Neural progenitor cell (in vitro differentiated cells): ENCODE data around the gene GPR151. TPM values are rescaled to one million over a fixed set of nuclear protein-coding genes. Genes with fewer than 3 reads are reported as not detected.

Experiments
- DNase-seq: peaks from one replicate; pipeline ENCODE4 v3.0.0-alpha.2; 2016; ENCODE audit warnings: low spot score
- H2AFZ ChIP-seq: fragments of 200-600 bp; sonication (generic); replicated peaks from 2 replicates; pipeline ENCODE4 v1.6.1; 2016; ENCODE audit warnings: antibody characterized with exemption
- H3F3A ChIP-seq: fragments of 200-600 bp; sonication (generic); 2 replicates; pipeline ENCODE4 v1.6.1; 2016; ENCODE audit warnings: antibody characterized with exemption, low read depth
- H3K27ac ChIP-seq: fragments of 200-600 bp; sonication (generic); 2 replicates; pipeline ENCODE4 v1.5.1; 2016; ENCODE audit warnings: mild to moderate bottlenecking
- H3K27me3 ChIP-seq: fragments of 200-600 bp; sonication (generic); 2 replicates; pipeline ENCODE4 v1.6.1; 2016; ENCODE audit warnings: mild to moderate bottlenecking, moderate library complexity
- H3K36me3 ChIP-seq: fragments of 200-600 bp; sonication (generic); 2 replicates; pipeline ENCODE4 v1.5.1; 2016
- H3K4me1 ChIP-seq: fragments of 200-600 bp; sonication (generic); 2 replicates; pipeline ENCODE4 v1.6.1; 2016; ENCODE audit warnings: mixed run types
- H3K4me2 ChIP-seq: fragments of 200-600 bp; sonication (generic); 2 replicates; pipeline ENCODE4 v1.6.1; 2016
- H3K4me3 ChIP-seq: fragments of 200-600 bp; sonication (generic); 2 replicates; pipeline ENCODE4 v1.5.1; 2016
- H3K79me2 ChIP-seq: fragments of 200-600 bp; sonication (generic); 2 replicates; pipeline ENCODE4 v1.6.1; 2016; ENCODE audit warnings: low read depth
- H3K9ac ChIP-seq: fragments of 200-600 bp; sonication (generic); 2 replicates; pipeline ENCODE4 v1.6.1; 2016
- H3K9me3 ChIP-seq: fragments of 200-600 bp; sonication (generic); 2 replicates; pipeline ENCODE4 v1.5.1; 2016; ENCODE audit warnings: low read depth
- H4K20me1 ChIP-seq: fragments of 200-600 bp; sonication (generic); 2 replicates; pipeline ENCODE4 v1.6.1; 2016; ENCODE audit warnings: low read depth
- H3K27ac Mint-ChIP-seq: 3 replicates; pipeline ENCODE4 v1.8.0; 2021; ENCODE audit warnings: mixed read lengths
- H3K27me3 Mint-ChIP-seq: 2 replicates; pipeline ENCODE4 v1.8.0; 2022; ENCODE audit warnings: low read depth, mild to moderate bottlenecking, inconsistent platforms, moderate library complexity, mixed read lengths; ENCODE audit not compliant: insufficient read depth
- H3K36me3 Mint-ChIP-seq: 3 replicates; pipeline ENCODE4 v1.8.0; 2021; ENCODE audit warnings: mixed read lengths
- H3K4me1 Mint-ChIP-seq: 3 replicates; pipeline ENCODE4 v1.8.0; 2021; ENCODE audit warnings: mixed read lengths
- H3K4me3 Mint-ChIP-seq: 3 replicates; pipeline ENCODE4 v1.8.0; 2021; ENCODE audit warnings: mild to moderate bottlenecking, moderate library complexity, mixed read lengths
- H3K9me3 Mint-ChIP-seq: 3 replicates; pipeline ENCODE4 v1.8.0; 2020; ENCODE audit warnings: mixed read lengths
- CTCF ChIP-seq: fragments of 200-600 bp; sonication (generic); IDR thresholded peaks from 2 replicates; pipeline ENCODE4 v1.5.1; 2017; ENCODE audit warnings: antibody characterized with exemption, mild to moderate bottlenecking
- EZH2 ChIP-seq: fragments of 200-600 bp; sonication (generic); IDR thresholded peaks from 2 replicates; pipeline ENCODE4 v1.6.1; 2017; ENCODE audit warnings: antibody characterized with exemption, mild to moderate bottlenecking, moderate library complexity
- EZH2phosphoT487 ChIP-seq: fragments of 200-600 bp; sonication (generic); IDR thresholded peaks from 2 replicates; pipeline ENCODE4 v1.6.1; 2017; ENCODE audit warnings: antibody characterized with exemption
- total RNA-seq: library from RNA; depleted of rRNA; stranded (reverse); fragments of >200 nt; gene quantifications from 2 replicates; pipeline ENCODE4 v1.2.3, GENCODE V29; 2015; ENCODE audit warnings: low replicate concordance

Gene GPR151
- total RNA-seq, 1 donor from 2014 or later: not detected

GRCh38 chr5:146521403-146522106 is 5.6 kb upstream of the GPR151 start:
- Mint-ChIP-seq H3K9me3 (no peaks in the 10 kb centered on the region), H3K4me3 (no peak overlapping the region), H3K4me1 (no peaks in the 10 kb centered on the region), H3K27me3 (peaks cover 5% of the 10 kb centered on the region), H3K36me3 (no peaks in the 10 kb centered on the region), H3K27ac (no peak overlapping the region)
- no peak for DNase-seq
- no peaks in the 10 kb centered on the region for H3K9me3 ChIP-seq
- TF ChIP-seq EZH2: no peak
- TF ChIP-seq CTCF: no peak
- no peak for TF ChIP-seq EZH2phosphoT487
- no peaks in the 10 kb centered on the region for H4K20me1 ChIP-seq
- H3K79me2 ChIP-seq: no peaks in the 10 kb centered on the region
- no peak overlapping the region for H2AFZ ChIP-seq
- no peaks in the 10 kb centered on the region for H3K4me1 ChIP-seq
- H3K27me3 ChIP-seq: no peaks in the 10 kb centered on the region
- no peak overlapping the region for H3K4me3 ChIP-seq
- no peak overlapping the region for H3K4me2 ChIP-seq
- H3K27ac ChIP-seq: no peak overlapping the region
- no peaks in the 10 kb centered on the region for H3F3A ChIP-seq
- H3K9ac ChIP-seq: no peak overlapping the region
- no peaks in the 10 kb centered on the region for H3K36me3 ChIP-seq

GRCh38 chr5:146520731-146521130 is 4.7 kb upstream of the GPR151 start:
- no peaks in the 10 kb centered on the region for H3K4me1 Mint-ChIP-seq
- H3K4me1 ChIP-seq: peaks cover 5% of the 10 kb centered on the region
- no peak overlapping the region for H3K4me2 ChIP-seq
- no peak for DNase-seq
- H3K36me3 Mint-ChIP-seq: no peaks in the 10 kb centered on the region
- H3K36me3 ChIP-seq: no peaks in the 10 kb centered on the region
- H3K4me3 Mint-ChIP-seq: no peak overlapping the region
- H3K9me3 ChIP-seq: no peaks in the 10 kb centered on the region
- no peaks in the 10 kb centered on the region for H3K27me3 ChIP-seq
- no peaks in the 10 kb centered on the region for H3K9me3 Mint-ChIP-seq
- no peak overlapping the region for H3K9ac ChIP-seq
- no peak overlapping the region for H3K4me3 ChIP-seq
- TF ChIP-seq EZH2phosphoT487: no peak
- TF ChIP-seq EZH2: no peak
- TF ChIP-seq CTCF: no peak
- no peak overlapping the region for H2AFZ ChIP-seq
- H3K27ac Mint-ChIP-seq: no peak overlapping the region
- H4K20me1 ChIP-seq: no peaks in the 10 kb centered on the region
- H3K27me3 Mint-ChIP-seq: peaks cover 5% of the 10 kb centered on the region
- no peaks in the 10 kb centered on the region for H3F3A ChIP-seq
- H3K79me2 ChIP-seq: no peaks in the 10 kb centered on the region
- H3K27ac ChIP-seq: no peak overlapping the region

GRCh38 chr5:146519554-146519953 is 3.6 kb upstream of the GPR151 start:
- no peak for DNase-seq
- Mint-ChIP-seq H3K4me1 (no peaks in the 10 kb centered on the region), H3K4me3 (no peak overlapping the region), H3K36me3 (no peaks in the 10 kb centered on the region), H3K27ac (no peak overlapping the region), H3K9me3 (no peaks in the 10 kb centered on the region), H3K27me3 (peaks cover 5% of the 10 kb centered on the region)
- TF ChIP-seq CTCF: no peak
- no peak for TF ChIP-seq EZH2
- no peak for TF ChIP-seq EZH2phosphoT487
- no peaks in the 10 kb centered on the region for H3K36me3 ChIP-seq
- peaks cover 5% of the 10 kb centered on the region for H3K4me1 ChIP-seq
- H3K27ac ChIP-seq: no peak overlapping the region
- no peak overlapping the region for H3K4me2 ChIP-seq
- no peak overlapping the region for H3K9ac ChIP-seq
- H2AFZ ChIP-seq: no peak overlapping the region
- no peak overlapping the region for H3K4me3 ChIP-seq
- no peaks in the 10 kb centered on the region for H3K9me3 ChIP-seq
- H3K27me3 ChIP-seq: no peaks in the 10 kb centered on the region
- no peaks in the 10 kb centered on the region for H4K20me1 ChIP-seq
- H3K79me2 ChIP-seq: no peaks in the 10 kb centered on the region
- H3F3A ChIP-seq: peaks cover 5% of the 10 kb centered on the region
